Sigmoid colon (tissue), 7 donors: ENCODE results near the gene C1QTNF5. TPM values are rescaled to one million over a fixed set of nuclear protein-coding genes. Genes with fewer than 3 reads are reported as not detected.

ENCODE experiments used
- DNase-seq: peaks from one replicate; pipeline ENCODE4 v3.0.0-alpha.2; 2019
- H3K27ac ChIP-seq, 4 donors: fragments of 200-600 bp; sonication (generic); one replicate each; pipeline ENCODE4 v1.5.1; 2016 to 2019; ENCODE audit warnings: mild to moderate bottlenecking in 1 of 4
- H3K27me3 ChIP-seq, 3 donors: fragments of 200-600 bp; sonication (generic); one replicate each; pipeline ENCODE4 v1.5.1; 2019; ENCODE audit warnings: mild to moderate bottlenecking in 1 of 3
- H3K36me3 ChIP-seq, 4 donors: fragments of 200-600 bp; sonication (generic); one replicate each; pipeline ENCODE4 v1.5.1; 2016 to 2019
- H3K4me1 ChIP-seq, 4 donors: fragments of 200-600 bp; sonication (generic); one replicate each; pipeline ENCODE4 v1.5.1; 2017 to 2019
- H3K4me3 ChIP-seq, 4 donors: fragments of 200-600 bp; sonication (generic); one replicate each; pipeline ENCODE4 v1.5.1; 2017 to 2019; ENCODE audit warnings: mild to moderate bottlenecking in 2 of 4, moderate library complexity in 1 of 4
- H3K9me3 ChIP-seq, 4 donors: fragments of 200-600 bp in 3 of 4; sonication (generic) in 3 of 4; one replicate each; pipeline versions ENCODE4 v1.5.1 to v1.6.1; 2013 to 2019
- EP300 ChIP-seq, 4 donors: sonication (generic); formaldehyde crosslinking; IDR thresholded peaks; one replicate each; pipeline ENCODE4 v1.6.1; 2017; ENCODE audit warnings: antibody characterized with exemption in 4 of 4
- POLR2A ChIP-seq, 2 donors: fragments of 450-650 bp; IDR thresholded peaks; one replicate each; pipeline ENCODE4 v1.6.1; 2016; ENCODE audit warnings: antibody characterized with exemption in 2 of 2, mild to moderate bottlenecking in 2 of 2, moderate library complexity in 2 of 2
- POLR2AphosphoS5 ChIP-seq, 4 donors: sonication (generic); formaldehyde crosslinking; IDR thresholded peaks; one replicate each; pipeline ENCODE4 v1.6.1; 2017; ENCODE audit warnings: antibody characterized with exemption in 4 of 4
- WGBS, 2 donors: extraction: QIAGEN DNeasy Blood & Tissue Kit; methylation state at CpG; one replicate each; pipeline ENCODE4 v1.1.7; 2013; 5-methylcytosine and 5-hydroxymethylcytosine counted together
- intact Hi-C: fragments of 100-400 bp; cut with DNase I; formaldehyde crosslinking; loops from one replicate; pipeline ENCODE4 v1.15.1; 2023
- polyA plus RNA-seq, 3 donors: library from polyadenylated mRNA; stranded (reverse); fragments of 200-250 nt; gene quantifications; one replicate each; pipeline ENCODE4 v1.2.3, GENCODE V29; 2013
- total RNA-seq, 4 donors: library from RNA; depleted of rRNA; stranded (reverse); fragments of >200 nt; gene quantifications; one replicate each; pipeline ENCODE4 v1.1.0, GENCODE V29; 2016
- TF ChIP-seq, protein P1 (sequence below), 4 experiments: fragments of 450-650 bp in 3 of 4; fragments of 200-600 bp in 1 of 4; IDR thresholded peaks; one replicate each; pipeline ENCODE4 v1.5.1; 2016 to 2019; ENCODE audit warnings: antibody characterized with exemption in 4 of 4, mild to moderate bottlenecking in 3 of 4, moderate library complexity in 2 of 4
- donor health status: healthy with polysubstance abuse.
- donor health status: Bipolar disorder and iron deficiency.
- donor health status: healthy.

Gene C1QTNF5
- total and polyA plus RNA-seq, 7 donors: 4.9 to 35.2 (median 23.2) TPM

DNA sequence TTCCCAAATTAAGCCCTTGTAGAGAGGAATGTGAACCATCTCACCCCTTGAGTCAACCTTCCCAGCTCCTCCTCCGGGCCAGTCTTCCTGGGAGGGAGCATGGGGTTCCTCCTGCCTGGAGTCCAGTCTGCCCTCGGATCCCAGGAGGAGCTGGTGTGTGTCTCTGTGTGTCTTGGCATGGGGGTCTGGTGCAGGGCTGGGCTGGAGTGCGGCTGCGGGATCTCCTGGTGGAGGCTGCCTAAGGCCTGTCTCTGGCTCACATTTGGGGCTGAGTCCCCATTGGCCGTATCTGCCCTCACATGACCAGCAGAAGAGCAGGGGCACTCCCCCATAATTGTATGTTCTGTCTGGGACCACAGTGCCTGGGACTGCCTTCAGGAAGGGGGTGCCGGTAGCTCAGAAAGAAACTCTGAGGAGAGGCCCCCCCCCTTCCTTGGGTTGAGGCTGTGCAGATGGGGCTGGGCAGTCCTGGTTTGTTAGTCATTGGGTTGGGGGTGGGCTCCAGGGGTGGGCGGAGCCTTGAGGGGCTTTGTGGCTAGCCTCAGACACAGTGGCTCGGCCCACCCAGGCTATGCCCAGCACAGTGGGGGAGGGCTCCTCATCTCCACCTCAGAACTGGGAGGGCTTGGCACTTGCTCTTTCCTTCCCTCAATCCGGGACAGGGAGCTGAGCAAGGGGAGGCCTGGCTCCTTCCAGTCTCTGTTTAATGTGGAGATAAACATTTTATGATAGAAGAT is 2.9 kb downstream of the C1QTNF5 start:
- peaks cover 0 to 70% (median 62%) of the 10 kb centered on the region in 4 donors for H3K4me1 ChIP-seq
- WGBS, 2 donors: 71 to 77% methylated on average over 9 of the region's 9 CpGs
- intact Hi-C loops: loop anchor here (1.0 kb wide), 1 partner anchor 131 kb away; the partner anchor contains the start of gene CBL
- peak overlapping the region; percentile 80 to 92 (median 84) for H3K27ac ChIP-seq
- peaks cover 0 to 19% (median 12%) of the 10 kb centered on the region in 3 donors for H3K27me3 ChIP-seq
- H3K4me3 ChIP-seq: no peak overlapping the region
- peak; percentile 75 for DNase-seq
- H3K36me3 ChIP-seq: peaks cover 0 to 9% (median 0%) of the 10 kb centered on the region in 4 donors
- TF ChIP-seq, protein P1, sequence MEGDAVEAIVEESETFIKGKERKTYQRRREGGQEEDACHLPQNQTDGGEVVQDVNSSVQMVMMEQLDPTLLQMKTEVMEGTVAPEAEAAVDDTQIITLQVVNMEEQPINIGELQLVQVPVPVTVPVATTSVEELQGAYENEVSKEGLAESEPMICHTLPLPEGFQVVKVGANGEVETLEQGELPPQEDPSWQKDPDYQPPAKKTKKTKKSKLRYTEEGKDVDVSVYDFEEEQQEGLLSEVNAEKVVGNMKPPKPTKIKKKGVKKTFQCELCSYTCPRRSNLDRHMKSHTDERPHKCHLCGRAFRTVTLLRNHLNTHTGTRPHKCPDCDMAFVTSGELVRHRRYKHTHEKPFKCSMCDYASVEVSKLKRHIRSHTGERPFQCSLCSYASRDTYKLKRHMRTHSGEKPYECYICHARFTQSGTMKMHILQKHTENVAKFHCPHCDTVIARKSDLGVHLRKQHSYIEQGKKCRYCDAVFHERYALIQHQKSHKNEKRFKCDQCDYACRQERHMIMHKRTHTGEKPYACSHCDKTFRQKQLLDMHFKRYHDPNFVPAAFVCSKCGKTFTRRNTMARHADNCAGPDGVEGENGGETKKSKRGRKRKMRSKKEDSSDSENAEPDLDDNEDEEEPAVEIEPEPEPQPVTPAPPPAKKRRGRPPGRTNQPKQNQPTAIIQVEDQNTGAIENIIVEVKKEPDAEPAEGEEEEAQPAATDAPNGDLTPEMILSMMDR (IDR thresholded peaks at IDR 0.05): no peak
- TF ChIP-seq EP300 (IDR thresholded peaks at IDR 0.05) (no peak), POLR2AphosphoS5 (IDR thresholded peaks at IDR 0.05) (no peak), POLR2A (IDR thresholded peaks at IDR 0.05) (no peak)
- no peaks in the 10 kb centered on the region for H3K9me3 ChIP-seq

DNA sequence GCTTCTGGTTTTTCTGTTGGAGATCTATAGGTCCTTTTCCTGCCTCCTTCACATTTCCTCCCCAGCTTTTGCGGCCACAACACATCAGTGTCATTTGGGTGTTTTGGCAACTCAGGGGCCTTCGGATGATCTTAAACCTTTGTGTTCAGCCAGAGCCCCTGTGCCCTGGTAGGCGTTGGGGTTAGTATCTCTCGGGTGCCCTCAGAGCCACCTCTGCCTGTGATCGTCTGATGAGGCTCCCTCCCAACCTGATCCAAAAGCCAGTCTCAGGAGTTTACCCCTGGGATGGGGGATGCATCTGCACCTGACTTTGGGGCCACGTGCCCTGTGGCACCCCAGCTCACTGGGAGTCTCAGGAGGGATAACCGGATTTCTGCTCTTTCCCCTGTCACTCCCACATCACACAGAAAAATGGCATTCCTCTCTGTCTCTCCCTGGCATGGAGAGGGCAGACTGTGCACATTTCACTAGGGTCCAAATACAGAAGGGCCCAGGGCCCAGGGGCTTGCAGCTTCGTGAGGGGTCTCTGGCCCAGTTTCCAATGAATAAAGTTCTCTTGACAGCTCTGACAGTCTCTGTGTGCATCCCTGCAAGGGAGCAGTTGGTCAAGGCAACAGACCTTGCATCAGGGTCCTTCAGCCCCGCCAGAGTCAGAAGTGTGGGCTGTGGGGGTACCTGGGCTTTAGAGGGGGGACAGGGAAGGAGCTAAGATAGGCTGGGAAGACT is 3.8 kb downstream of the C1QTNF5 start:
- peaks cover 0 to 70% (median 62%) of the 10 kb centered on the region in 4 donors for H3K4me1 ChIP-seq
- intact Hi-C loops: loop anchor here (1.0 kb wide), 1 partner anchor 15 kb away; no protein-coding TSS in a partner anchor

DNA sequence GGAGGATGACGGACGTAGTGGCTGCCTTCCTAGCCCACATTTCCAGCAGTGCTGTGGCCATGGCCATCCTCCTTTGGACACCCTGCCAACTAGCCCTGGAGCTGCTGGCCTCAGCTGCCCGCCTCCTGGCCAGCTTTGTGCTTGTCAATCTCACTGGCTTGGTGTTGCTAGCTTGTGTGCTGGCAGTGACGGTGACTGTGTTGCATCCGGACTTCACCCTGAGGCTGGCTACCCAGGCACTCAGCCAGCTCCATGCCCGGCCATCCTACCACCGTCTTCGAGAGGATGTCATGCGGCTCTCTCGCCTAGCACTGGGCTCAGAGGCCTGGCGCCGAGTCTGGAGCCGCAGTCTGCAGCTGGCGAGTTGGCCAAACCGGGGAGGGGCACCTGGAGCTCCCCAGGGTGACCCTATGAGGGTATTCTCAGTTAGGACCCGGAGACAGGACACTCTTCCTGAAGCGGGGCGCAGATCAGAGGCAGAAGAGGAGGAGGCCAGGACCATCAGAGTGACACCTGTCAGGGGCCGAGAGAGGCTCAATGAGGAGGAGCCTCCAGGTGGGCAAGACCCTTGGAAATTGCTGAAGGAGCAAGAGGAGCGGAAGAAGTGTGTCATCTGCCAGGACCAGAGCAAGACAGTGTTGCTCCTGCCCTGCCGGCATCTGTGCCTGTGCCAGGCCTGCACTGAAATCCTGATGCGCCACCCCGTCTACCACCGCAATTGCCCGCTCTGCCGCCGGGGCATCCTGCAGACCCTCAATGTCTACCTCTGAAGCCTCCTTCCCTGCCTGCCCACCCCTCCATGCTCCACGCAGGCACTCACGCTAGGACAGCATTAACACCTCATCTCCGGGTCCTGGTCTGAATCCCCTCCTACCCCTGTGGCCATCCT is 4.8 kb downstream of the C1QTNF5 start:
- H3K27me3 ChIP-seq: peaks cover 0 to 17% (median 8%) of the 10 kb centered on the region in 3 donors
- peaks cover 0 to 9% (median 0%) of the 10 kb centered on the region in 4 donors for H3K36me3 ChIP-seq
- H3K4me1 ChIP-seq: peaks cover 0 to 62% (median 55%) of the 10 kb centered on the region in 4 donors
- intact Hi-C loops: loop anchor here (1.0 kb wide), 1 partner anchor 14 kb away; no protein-coding TSS in a partner anchor
- TF ChIP-seq, protein P1 (IDR thresholded peaks at IDR 0.05): no peak
- TF ChIP-seq EP300 (IDR thresholded peaks at IDR 0.05): no peak
- no peak for TF ChIP-seq POLR2A (IDR thresholded peaks at IDR 0.05)
- TF ChIP-seq POLR2AphosphoS5 (IDR thresholded peaks at IDR 0.05): no peak
- WGBS, 2 donors: 91 to 92% methylated on average over 30 of the region's 30 CpGs
- no peak overlapping the region for H3K27ac ChIP-seq
- H3K9me3 ChIP-seq: no peaks in the 10 kb centered on the region
- DNase-seq: no peak
- H3K4me3 ChIP-seq: peak overlapping the region in 1 of 4 donors; percentile 84

More for the DNA sequence above, 3.8 kb downstream of the C1QTNF5 start:
- Histone ChIP-seq H3K4me3 (no peak overlapping the region), H3K27me3 (peaks cover 0 to 19% (median 12%) of the 10 kb centered on the region in 3 donors), H3K27ac (peak overlapping the region in 2 of 4 donors; percentile 80 to 88), H3K9me3 (no peaks in the 10 kb centered on the region), H3K36me3 (peaks cover 0 to 9% (median 0%) of the 10 kb centered on the region in 4 donors)
- no peak for DNase-seq
- TF ChIP-seq EP300 (IDR thresholded peaks at IDR 0.05) (no peak), POLR2AphosphoS5 (IDR thresholded peaks at IDR 0.05) (no peak), POLR2A (IDR thresholded peaks at IDR 0.05) (no peak)
- TF ChIP-seq, protein P1 (IDR thresholded peaks at IDR 0.05): no peak
- 89% methylated on average over 9 of the region's 9 CpGs for WGBS, 2 donors

DNA sequence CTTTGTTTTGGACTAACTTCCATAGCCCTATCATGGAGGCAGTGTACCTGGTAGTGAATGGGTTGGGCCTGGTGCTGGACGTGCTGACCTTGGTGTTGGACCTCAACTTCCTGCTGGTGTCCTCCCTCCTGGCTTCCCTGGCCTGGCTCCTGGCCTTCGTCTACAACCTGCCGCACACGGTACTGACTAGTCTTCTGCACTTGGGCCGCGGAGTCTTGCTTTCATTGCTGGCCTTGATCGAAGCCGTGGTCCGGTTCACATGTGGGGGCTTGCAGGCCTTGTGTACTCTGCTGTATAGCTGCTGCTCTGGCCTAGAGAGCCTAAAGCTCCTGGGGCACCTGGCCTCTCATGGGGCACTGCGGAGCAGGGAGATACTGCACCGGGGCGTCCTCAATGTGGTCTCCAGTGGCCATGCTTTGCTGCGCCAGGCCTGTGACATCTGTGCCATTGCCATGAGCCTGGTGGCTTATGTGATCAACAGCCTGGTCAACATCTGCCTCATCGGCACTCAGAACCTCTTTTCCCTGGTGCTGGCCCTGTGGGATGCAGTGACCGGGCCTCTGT is 5.5 kb downstream of the C1QTNF5 start:
- H3K4me1 ChIP-seq: peaks cover 0 to 54% (median 48%) of the 10 kb centered on the region in 4 donors
- intact Hi-C loops: no loop called here

More for the DNA sequence above, 5.5 kb downstream of the C1QTNF5 start:
- peak overlapping the region; percentile 85 to 89 (median 88) for H3K27ac ChIP-seq
- peaks cover 0 to 9% (median 6%) of the 10 kb centered on the region in 3 donors for H3K27me3 ChIP-seq
- H3K4me3 ChIP-seq: peak overlapping the region; percentile 75 to 86 (median 84)
- DNase-seq: no peak
- TF ChIP-seq, protein P1 (IDR thresholded peaks at IDR 0.05): no peak
- TF ChIP-seq POLR2A (IDR thresholded peaks at IDR 0.05): no peak
- no peak for TF ChIP-seq POLR2AphosphoS5 (IDR thresholded peaks at IDR 0.05)
- no peak for TF ChIP-seq EP300 (IDR thresholded peaks at IDR 0.05)
- peaks cover 0 to 9% (median 0%) of the 10 kb centered on the region in 4 donors for H3K36me3 ChIP-seq
- H3K9me3 ChIP-seq: no peaks in the 10 kb centered on the region
- 74 to 76% methylated on average over 15 of the region's 15 CpGs for WGBS, 2 donors
